Common myeloid progenitor, CD34-positive (primary cell): ENCODE results near the gene ZMYND10.
A peak's percentile ranks its signal among the peaks of the same experiment; 100 is the strongest.

Experiments used
- CTCF ChIA-PET: fragments of 350-600 bp; sonication (Branson Sonifier 250); formaldehyde crosslinking; loops from one replicate; lab custom pipeline; 2021; ENCODE audit warnings: antibody characterized with exemption; lab: Charles Lee
- POLR2A ChIA-PET: fragments of 350-600 bp; sonication (Branson Sonifier 250); formaldehyde crosslinking; loops from one replicate; lab custom pipeline; 2021; ENCODE audit warnings: antibody characterized with exemption; lab: Charles Lee
- DNase-seq, 3 donors: peaks; one replicate each; pipeline versions ENCODE4 v3.0.0 to v3.0.0-alpha.2; 2013
- H3K27ac ChIP-seq, 2 experiments: 1 replicate in 1 of 2; 2 replicates in 1 of 2; pipeline ENCODE4 v1.7.0; 2013; ENCODE audit warnings: inconsistent platforms in 2 of 2, low read length in 2 of 2, mild to moderate bottlenecking in 2 of 2, low read depth in 1 of 2, moderate library complexity in 1 of 2; ENCODE audit not compliant: severe bottlenecking in 2 of 2, insufficient read depth in 1 of 2, poor library complexity in 1 of 2
- H3K27me3 ChIP-seq, 5 experiments: replicated peaks in 2 of 5; 1 replicate in 3 of 5; 2 replicates in 2 of 5; pipeline versions ENCODE4 v1.6.1 to v1.7.0; 2013; ENCODE audit warnings: low read length in 4 of 5, mild to moderate bottlenecking in 2 of 5, moderate library complexity in 2 of 5, inconsistent platforms in 1 of 5; ENCODE audit not compliant: insufficient read depth in 5 of 5, control insufficient read depth in 4 of 5
- H3K36me3 ChIP-seq, 4 experiments: 1 replicate in 2 of 4; 2 replicates in 2 of 4; pipeline versions ENCODE4 v1.6.1 to v1.7.0; 2013; ENCODE audit warnings: low read length in 3 of 4, control low read depth in 1 of 4, mild to moderate bottlenecking in 1 of 4; ENCODE audit not compliant: control insufficient read depth in 4 of 4, insufficient read depth in 4 of 4
- H3K4me1 ChIP-seq, 4 experiments: 1 replicate in 3 of 4; 2 replicates in 1 of 4; pipeline versions ENCODE4 v1.6.1 to v1.7.1; 2013; ENCODE audit warnings: low read length in 3 of 4, mild to moderate bottlenecking in 3 of 4, control low read depth in 1 of 4, inconsistent platforms in 1 of 4, moderate library complexity in 1 of 4; ENCODE audit not compliant: control insufficient read depth in 4 of 4, insufficient read depth in 4 of 4; ENCODE audit errors: control extremely low read depth in 1 of 4
- H3K4me3 ChIP-seq, 7 experiments: 1 replicate in 4 of 7; 2 replicates in 3 of 7; pipeline versions ENCODE4 v1.5.1 to v1.7.0; 2013; ENCODE audit warnings: mild to moderate bottlenecking in 7 of 7, low read length in 6 of 7, moderate library complexity in 6 of 7, inconsistent platforms in 2 of 7, low read depth in 2 of 7, control low read depth in 1 of 7; ENCODE audit not compliant: insufficient read depth in 4 of 7, control insufficient read depth in 1 of 7; ENCODE audit errors: extremely low read depth in 1 of 7
- H3K9me3 ChIP-seq, 5 experiments: 1 replicate in 4 of 5; 2 replicates in 1 of 5; pipeline versions ENCODE4 v1.6.1 to v1.7.1; 2013; ENCODE audit warnings: low read length in 4 of 5, mild to moderate bottlenecking in 2 of 5, inconsistent platforms in 1 of 5, low read depth in 1 of 5, moderate library complexity in 1 of 5; ENCODE audit not compliant: control insufficient read depth in 4 of 5, insufficient read depth in 2 of 5; ENCODE audit errors: control extremely low read depth in 1 of 5
- WGBS: methylation state at CpG from one replicate; pipeline ENCODE4 v1.1.5; 2013; ENCODE audit not compliant: insufficient coverage; 5-methylcytosine and 5-hydroxymethylcytosine counted together

Gene ZMYND10

DNA sequence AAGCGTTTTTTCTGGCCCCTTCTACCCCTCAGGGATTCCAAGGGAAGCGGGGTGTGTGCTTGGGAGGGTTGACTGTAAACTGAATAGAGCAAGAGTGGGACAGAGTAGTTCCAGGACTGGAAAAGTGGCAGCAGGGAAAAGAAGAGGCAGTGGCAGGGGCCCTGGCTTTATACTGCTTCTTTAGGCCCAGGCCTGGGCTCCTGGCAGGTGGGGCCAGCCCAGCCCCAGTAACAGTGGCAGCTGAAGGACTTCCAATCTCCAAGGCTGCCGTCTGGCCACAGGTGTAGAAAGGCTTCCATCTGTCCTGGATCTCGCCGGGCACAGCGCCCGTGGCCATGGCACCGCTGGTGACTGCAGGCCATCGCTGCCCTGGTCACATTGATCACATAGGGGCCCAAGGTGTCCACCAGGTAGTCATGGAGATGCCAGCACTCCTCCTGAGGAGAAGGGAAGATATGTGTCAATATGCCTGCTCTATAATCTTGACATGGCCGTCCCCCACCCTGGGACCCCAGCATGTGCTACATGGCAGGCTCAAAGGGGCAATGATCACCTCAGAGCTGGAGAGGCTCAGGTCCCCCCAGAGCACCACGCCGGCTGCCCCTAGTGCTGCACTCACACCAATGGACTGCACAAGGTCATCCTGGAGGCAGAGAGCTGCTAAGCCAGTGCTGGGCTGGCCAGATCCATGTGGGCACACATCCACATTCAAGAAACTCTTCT lies 52.3 kb downstream of the ZMYND10 start:
- Histone ChIP-seq H3K4me3 (peak overlapping the region in 3 of 7 experiments; percentile 84 to 94 (median 92)), H3K27me3 (no peaks in the 10 kb centered on the region), H3K27ac (peak overlapping the region; percentile 42 to 77), H3K36me3 (peaks cover 2 to 47% (median 27%) of the 10 kb centered on the region in 4 experiments), H3K4me1 (peaks cover 5 to 36% (median 31%) of the 10 kb centered on the region in 4 experiments), H3K9me3 (no peaks in the 10 kb centered on the region)
- no peak for DNase-seq
- POLR2A ChIA-PET, result interaction anchor here (0.6 kb wide), 1 partner anchor 28 kb away, joined by 3 read pairs; no protein-coding TSS in a partner anchor
- CTCF ChIA-PET, result interaction anchor here (1.1 kb wide), 1 partner anchor 14 kb away, joined by 3 read pairs; no protein-coding TSS in a partner anchor
- 98% methylated on average over 10 of the region's 12 CpGs for WGBS

DNA sequence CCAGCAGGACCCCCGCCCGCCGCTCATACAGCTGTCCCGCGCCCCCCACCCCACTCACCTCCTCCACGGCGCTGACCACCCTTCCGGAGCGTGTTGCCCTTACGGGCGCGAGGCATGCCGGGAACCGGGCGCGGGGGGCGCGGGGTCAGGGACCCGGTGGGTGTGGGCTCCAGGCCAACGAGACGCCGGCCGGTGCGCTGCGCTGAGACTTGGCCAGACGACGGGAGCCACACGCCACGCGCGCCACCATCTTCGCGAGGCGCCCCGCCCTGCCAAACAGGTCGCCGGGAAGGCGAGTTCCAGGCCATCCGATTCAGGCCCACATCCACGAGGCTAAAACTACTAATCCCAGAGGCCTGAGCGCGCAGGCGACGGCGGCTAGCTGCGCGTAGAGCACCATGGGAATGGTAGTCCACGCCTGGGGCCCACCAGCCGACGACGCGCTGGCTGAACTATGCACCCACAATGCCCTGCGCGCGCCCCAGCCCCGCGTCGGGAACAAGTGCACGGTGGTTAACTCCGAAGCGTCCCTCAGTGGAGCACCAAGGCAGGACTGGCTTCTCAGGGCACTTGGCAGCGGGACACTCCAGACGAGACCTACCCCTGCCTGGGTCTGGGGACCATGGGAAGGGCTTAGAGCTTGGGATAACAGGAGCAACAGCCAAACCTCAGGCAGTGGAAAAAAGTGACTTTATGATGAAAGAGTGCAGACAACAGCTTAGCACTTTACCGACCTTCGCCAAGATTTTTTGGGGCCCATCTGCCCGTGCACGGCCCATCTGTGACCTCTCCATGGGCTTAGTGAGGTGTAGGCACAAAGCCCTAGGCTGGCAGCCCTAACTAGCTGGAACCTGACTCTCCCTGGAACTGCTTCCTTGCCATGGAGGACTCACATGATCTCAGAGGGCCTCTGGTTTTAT lies 53.1 kb downstream of the ZMYND10 start, which contains the start of gene IFRD2:
Gene IFRD2 (minus strand): TSS at position 271 of the 920 bp plus-strand sequence. CDS start 155 bp downstream, at position 116.
- H3K36me3 ChIP-seq, result peaks cover 2 to 52% (median 34%) of the 10 kb centered on the region in 4 experiments
- CTCF ChIA-PET, result interaction anchor here (0.6 to 2.0 kb wide), 8 partner anchors 11 to 73 kb away, joined by 3 to 9 read pairs (median 4); partner anchors contain the start of genes HYAL1 and LSMEM2
- H3K9me3 ChIP-seq, result no peaks in the 10 kb centered on the region
- H3K4me1 ChIP-seq, result peaks cover 3 to 28% (median 23%) of the 10 kb centered on the region in 4 experiments
- POLR2A ChIA-PET, result interaction anchor here (0.6 to 1.3 kb wide), 3 partner anchors 14 to 60 kb away, joined by 3 read pairs; no protein-coding TSS in a partner anchor
- 2% methylated on average over 58 of the region's 67 CpGs for WGBS
- peak within 1 kb of the TSS; percentile 63 to 94 (median 81) for H3K4me3 ChIP-seq
- H3K27me3 ChIP-seq, result no peaks in the 10 kb centered on the region
- H3K27ac ChIP-seq, result peak within 1 kb of the TSS; percentile 61 to 82
- DNase-seq, result peak; percentile 97 to 98 (median 98)
